ENCODE measurements around the gene DRD3. TPM values are rescaled to one million over a fixed set of nuclear protein-coding genes. Genes with fewer than 3 reads are reported as not detected.

DRD3 gene
- total RNA-seq, 1 donor from 2014 or later, result not detected

- DNase-seq (ENCODE audit: low read depth, low spot score), result peak; percentile 84
Observed at GRCh38 chr3:114122027-114122709, 56.7 kb downstream of the DRD3 start.

DNA sequence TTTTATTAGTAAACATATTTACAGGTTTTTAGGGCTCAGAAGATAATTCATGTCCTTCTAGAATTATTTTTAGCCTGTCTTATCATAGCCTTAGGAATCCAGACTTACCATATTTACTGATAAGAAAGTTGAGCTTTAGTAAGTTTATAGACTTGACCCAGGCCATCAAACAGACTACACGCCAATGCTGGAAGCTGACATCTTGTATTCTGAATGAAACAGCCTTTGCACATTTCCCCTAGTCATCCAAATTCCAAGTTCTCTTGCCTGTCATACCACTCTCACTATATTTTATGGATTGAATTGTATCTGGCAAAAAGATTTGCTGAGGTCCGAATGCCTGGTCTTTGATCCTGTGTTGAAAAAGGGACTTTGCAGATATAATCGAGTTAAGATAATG is 58.6 kb downstream of the DRD3 start:
- no peak for DNase-seq (ENCODE audit: low read depth, low spot score)

DNA sequence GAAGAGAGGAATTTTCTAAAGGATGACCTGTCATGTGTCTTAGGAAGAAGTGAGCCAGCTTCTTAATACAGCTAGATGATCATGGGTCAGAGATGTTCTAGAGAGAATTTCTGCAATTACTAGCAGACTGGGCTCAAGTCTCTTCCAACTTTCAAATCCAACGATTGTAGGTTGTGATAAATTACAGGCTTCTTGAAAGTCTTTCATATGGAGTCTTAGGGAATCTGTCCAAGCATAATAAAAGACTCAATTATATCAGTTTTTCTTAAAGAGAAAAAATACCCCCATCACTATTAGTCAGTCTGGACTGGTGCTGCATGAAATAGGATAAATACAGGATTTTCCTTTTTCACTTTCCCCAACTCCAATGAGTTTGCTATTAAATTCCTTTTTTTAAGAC is 59.1 kb downstream of the DRD3 start:
- no peak for DNase-seq (ENCODE audit: low read depth, low spot score)

DNA sequence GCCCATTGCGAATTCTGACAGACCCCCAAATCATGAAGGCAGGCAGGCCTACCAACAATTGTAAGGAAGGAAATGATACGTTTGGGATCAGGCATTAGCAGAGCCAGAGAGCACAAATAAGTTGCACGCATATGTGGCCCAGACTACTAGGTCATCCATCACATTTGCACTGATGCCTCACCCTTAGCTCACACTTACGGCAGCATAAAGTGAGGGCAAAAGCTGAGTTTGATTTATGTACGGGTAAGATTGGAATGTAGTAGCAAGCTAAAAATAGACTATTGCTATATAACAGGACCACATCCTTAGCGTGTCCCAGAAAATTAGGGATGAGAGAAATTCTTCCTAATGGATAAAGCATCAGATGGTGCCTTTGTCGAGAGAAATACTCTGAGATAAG is 63.7 kb downstream of the DRD3 start:
- no peak for DNase-seq (ENCODE audit: low read depth, low spot score)

DNA sequence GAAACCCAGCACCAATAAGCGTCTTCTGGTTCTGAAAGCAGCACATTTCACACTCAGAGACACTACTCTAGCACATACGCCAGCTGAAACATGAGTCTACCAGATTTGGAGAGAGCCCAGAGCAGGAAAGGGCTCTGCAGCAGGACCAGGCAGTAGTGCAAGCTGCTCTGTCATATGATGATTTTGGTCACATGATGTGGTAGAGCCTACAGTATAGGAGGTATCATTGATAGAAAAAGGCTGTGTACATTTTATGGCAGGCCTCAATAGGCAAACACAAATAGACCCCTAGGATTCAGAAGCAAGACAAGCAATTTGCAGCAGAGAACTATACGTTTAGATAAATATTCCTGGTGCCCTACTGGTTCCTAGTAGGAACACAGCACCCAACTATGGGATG is 64.1 kb downstream of the DRD3 start:
- DNase-seq (ENCODE audit: low read depth, low spot score), result no peak

DNA sequence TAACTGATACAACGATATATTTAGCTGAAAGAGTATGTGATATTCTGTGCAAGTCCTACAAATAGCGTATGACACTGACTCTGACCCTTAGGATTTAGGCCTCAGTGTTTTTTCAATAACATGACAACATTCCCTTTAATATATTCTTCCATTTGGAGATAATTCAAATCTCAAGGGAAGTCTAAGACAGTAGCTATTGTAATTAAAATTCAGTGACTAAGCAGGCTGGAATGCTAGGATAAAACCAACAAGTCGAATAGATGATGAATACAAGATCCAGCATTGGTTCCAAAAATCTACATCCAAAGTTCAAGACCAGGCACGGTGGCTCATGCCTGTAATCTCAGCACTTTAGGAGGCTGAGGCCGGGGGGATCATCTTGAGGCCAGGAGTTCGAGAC is 66.2 kb downstream of the DRD3 start:
- DNase-seq (ENCODE audit: low read depth, low spot score), result no peak

DNA sequence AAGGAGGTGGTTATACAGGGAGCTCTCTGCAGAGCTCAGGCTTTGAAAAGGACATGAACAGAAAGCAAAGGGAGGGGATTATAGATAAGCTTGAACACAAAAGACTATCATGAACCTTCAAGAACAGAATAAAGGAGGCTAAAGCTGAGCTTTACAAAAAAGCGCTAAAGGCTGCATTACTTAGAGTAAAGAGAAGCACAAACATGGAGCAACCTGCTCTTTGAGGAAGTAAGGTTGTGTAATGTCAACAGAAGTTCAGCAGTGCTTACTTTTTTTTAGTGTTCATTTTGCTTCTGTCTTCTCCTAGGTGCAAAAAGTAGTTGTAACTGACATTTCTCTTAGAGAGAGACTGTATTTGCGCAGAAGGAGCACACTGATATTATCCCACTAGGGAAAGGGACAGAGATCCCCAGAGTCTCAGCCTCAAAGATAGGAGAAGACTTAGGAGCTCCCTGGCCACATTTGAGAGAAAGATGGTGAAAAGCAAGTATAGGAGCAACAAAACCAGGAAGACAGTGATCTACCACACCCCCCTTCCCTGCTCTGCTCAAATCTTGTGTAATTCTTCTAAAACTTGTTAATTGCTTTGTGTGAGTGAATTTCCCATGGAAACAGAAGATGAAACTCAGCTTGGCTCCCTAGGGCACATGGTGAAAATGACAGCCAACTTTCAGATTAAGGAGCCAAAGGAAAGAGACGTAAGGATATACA is 67.6 kb downstream of the DRD3 start:
- DNase-seq (ENCODE audit: low read depth, low spot score), result no peak

GRCh38 chr3:114110439-114110838 is 68.4 kb downstream of the DRD3 start:
- DNase-seq (ENCODE audit: low read depth, low spot score), result no peak

GRCh38 chr3:114108137-114108536 is 70.7 kb downstream of the DRD3 start:
- DNase-seq (ENCODE audit: low read depth, low spot score), result no peak

GRCh38 chr3:114104414-114104813 is 74.4 kb downstream of the DRD3 start:
- no peak for DNase-seq (ENCODE audit: low read depth, low spot score)

DNA sequence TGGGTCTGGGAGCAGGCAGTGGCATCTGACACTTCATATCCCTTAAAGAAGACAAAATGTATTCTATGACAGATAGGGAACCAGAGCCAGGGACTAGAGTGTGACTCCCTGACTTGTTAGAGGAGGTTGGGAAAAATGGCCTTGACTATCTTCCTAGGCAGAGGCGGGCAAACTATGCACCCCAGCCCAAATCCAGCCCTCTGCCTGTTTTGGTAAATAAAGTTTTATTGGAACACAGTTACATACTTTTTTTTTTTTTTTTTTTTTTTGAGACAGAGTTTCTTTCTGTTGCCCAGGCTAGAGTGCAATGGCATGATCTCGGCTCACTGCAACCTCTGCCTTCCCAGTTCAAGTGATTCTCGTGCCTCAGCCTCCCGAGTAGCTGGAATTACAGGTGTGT is 75.0 kb downstream of the DRD3 start:
- no peak for DNase-seq (ENCODE audit: low read depth, low spot score)

GRCh38 chr3:114103181-114103580 is 75.7 kb downstream of the DRD3 start:
- DNase-seq (ENCODE audit: low read depth, low spot score), result no peak

DNA sequence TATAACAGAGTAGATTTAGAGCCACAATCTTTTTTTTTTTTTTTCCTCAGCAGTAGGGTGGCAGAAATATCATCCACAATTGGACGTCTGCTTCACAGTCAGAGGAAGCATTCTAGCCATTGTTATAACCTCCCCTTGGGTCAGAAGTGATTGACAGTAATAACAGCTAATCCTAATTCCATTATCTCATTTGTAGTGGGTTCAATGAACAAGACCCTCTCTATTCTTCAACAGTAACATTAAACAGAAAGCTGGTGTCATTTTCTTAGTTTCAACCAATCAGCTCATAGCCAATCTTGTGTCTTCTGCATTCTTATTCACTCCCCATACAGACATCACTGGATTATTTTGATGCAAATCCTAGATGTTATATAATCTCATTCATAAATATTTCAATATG is 77.8 kb downstream of the DRD3 start:
- DNase-seq (ENCODE audit: low read depth, low spot score), result no peak

- no peak for DNase-seq (ENCODE audit: low read depth, low spot score)
Observed at GRCh38 chr3:114095796-114096195, 83.1 kb downstream of the DRD3 start.

DNA sequence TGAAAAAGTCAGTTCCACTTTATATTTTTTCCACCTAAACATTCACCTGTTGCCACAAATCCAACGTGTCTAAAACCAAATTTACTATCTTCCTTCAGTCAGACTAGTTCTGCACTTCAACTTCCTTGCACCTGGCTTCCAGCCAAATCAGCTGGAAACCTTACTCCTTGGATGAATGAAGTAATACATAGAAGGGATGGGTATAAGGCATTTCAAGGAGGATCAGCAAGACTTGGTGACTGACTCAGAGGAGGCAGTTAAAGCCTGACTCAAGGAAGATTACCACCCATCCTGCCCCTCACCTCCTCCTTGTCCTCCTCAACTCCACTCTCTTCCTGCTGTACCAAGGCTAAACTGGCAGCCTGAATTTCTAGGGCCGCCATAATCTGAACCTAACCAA is 85.3 kb downstream of the DRD3 start:
- no peak for DNase-seq (ENCODE audit: low read depth, low spot score)

DNA sequence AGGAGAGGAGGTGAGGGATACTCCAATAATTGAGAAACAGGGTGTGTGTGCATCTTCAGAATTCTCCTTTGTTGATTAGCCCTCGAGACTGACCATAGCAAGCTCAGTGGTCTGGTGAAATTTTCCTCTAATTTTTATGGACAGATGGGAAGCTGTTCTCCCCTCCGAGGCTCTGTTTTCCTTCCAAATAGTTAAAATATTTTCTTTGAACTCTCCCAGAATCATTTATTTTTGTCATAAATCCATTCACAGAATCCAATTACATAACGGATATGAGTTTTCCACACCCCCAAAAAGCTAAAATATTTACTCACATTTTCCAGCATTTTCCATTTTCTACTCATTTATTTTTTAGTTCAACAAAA is 85.9 kb downstream of the DRD3 start:
- DNase-seq (ENCODE audit: low read depth, low spot score), result no peak

GRCh38 chr3:114092151-114093015 is 86.5 kb downstream of the DRD3 start:
- peak; percentile 45 for DNase-seq (ENCODE audit: low read depth, low spot score)

GRCh38 chr3:114089675-114090074 is 89.2 kb downstream of the DRD3 start:
- DNase-seq (ENCODE audit: low read depth, low spot score), result no peak

DNA sequence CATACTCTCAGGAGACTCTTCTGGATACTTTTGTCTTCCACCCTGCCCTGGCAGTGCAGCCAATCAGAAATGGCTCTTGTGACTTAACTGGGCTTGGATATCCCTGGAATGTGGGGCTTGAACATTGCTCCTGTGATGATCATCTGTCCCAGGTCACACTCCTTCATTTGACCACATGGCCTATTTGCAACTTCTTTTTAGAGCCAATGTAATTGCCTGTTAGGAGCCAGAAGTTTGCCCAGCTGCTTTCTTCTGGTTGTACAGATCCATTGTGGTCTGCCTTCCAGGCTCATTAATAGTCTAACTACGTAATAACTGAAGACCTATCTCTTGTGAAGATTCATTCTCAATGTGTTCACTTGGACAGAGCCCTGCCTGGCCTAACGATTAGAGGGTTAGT is 92.5 kb downstream of the DRD3 start:
- no peak for DNase-seq (ENCODE audit: low read depth, low spot score)

GRCh38 chr3:114083112-114083511 is 95.7 kb downstream of the DRD3 start:
- no peak for DNase-seq (ENCODE audit: low read depth, low spot score)

DNA sequence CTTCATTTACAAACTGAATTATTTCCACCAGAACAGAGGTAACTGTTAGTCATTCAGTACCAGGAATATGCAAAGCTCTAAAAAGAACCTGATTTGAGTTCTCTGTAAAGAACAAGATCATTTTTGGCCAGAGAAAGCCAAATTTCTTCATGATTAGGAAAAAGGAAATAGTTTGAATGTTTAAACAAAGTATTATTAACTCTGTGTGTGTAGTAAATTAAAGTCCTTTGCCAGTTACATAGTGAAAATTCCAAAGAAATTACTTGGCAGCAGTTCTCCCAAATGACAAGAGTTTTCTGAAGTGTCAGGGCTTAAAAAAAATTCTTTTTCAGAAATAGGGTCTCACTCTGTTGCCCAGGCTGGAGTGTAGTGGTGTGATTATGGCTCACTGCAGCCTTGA is 97.8 kb downstream of the DRD3 start:
- DNase-seq (ENCODE audit: low read depth, low spot score), result no peak

DNA sequence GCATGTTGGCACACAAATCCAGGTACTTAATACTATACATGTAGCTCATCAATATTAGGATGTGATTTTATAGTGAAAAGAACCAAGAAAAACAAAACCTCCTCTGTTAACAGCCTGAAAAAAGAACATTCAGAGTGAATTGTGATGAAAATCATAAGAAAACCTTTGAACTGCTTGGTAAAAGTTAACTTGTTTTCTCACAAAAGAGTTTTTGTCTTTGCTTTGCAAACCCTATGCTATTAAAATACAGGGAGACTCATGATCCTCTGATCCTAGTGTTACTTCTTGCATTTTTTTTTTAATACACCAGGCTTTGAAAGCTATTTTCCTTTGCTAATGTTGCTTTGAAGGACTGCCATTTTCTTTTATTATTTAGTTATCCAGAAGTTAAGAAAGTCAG is 98.7 kb downstream of the DRD3 start:
- no peak for DNase-seq (ENCODE audit: low read depth, low spot score)

Measured in pulmonary artery endothelial cell (primary cell).